Measurements from ENCODE around the gene CHFR.
"Not testable (repeated sequence)": the region's sequence is repeated elsewhere in the genome, so short reads cannot be mapped to it uniquely, and the experiment has no call there.

CHFR gene

GRCh38 chr12:132814232-132814631, 73.2 kb downstream of the CHFR start:
- Histone ChIP-seq H3K4me1 (peaks cover 13% of the 10 kb centered on the region), H3K36me3 (peaks cover 86% of the 10 kb centered on the region), H3K9me3 (peaks cover 29% of the 10 kb centered on the region; the same call in 1 of the 2 replicates), H3K27ac (no peak overlapping the region), H3K9ac (no peak overlapping the region), H3K4me2 (no peak overlapping the region), H3K4me3 (no peak overlapping the region), H3K27me3 (no peaks in the 10 kb centered on the region), H4K20me1 (0 out of 2 replicates have a peak, but pooled peaks cover 12% of the 10 kb centered on the region)
- TF ChIP-seq Cebpa-rat (IDR thresholded peaks at IDR 0.05): no peak

- Histone ChIP-seq H3K27me3 (no peaks in the 10 kb centered on the region), H3K4me1 (peaks cover 5% of the 10 kb centered on the region), H3K27ac (no peak overlapping the region), H3K9ac (no peak overlapping the region), H3K4me2 (no peak overlapping the region), H3K36me3 (peaks cover 86% of the 10 kb centered on the region), H3K9me3 (peaks cover 29% of the 10 kb centered on the region; the same call in 1 of the 2 replicates), H3K4me3 (no peak overlapping the region), H4K20me1 (peaks cover 14% of the 10 kb centered on the region; the same call in 1 of the 2 replicates)
- no peak for TF ChIP-seq Cebpa-rat (IDR thresholded peaks at IDR 0.05)
Measured at GRCh38 chr12:132813443-132813842, 74.0 kb downstream of the CHFR start.

- Histone ChIP-seq H3K4me1 (no peaks in the 10 kb centered on the region), H3K4me3 (no peak overlapping the region), H3K36me3 (peaks cover 86% of the 10 kb centered on the region), H3K9me3 (peaks cover 29% of the 10 kb centered on the region; the same call in 1 of the 2 replicates), H4K20me1 (peaks cover 17% of the 10 kb centered on the region; the same call in 1 of the 2 replicates), H3K27me3 (no peaks in the 10 kb centered on the region), H3K27ac (no peak overlapping the region), H3K9ac (no peak overlapping the region), H3K4me2 (no peak overlapping the region)
- no peak for TF ChIP-seq Cebpa-rat (IDR thresholded peaks at IDR 0.05)
Measured at GRCh38 chr12:132812631-132813305, 74.6 kb downstream of the CHFR start.

GRCh38 chr12:132809391-132809790, 78.0 kb downstream of the CHFR start:
- Histone ChIP-seq H3K36me3 (peaks cover 89% of the 10 kb centered on the region), H3K9me3 (peaks cover 29% of the 10 kb centered on the region; the same call in 1 of the 2 replicates), H4K20me1 (peaks cover 36% of the 10 kb centered on the region)
- H3K27me3 ChIP-seq, H3K4me1 ChIP-seq, H3K27ac ChIP-seq, H3K9ac ChIP-seq, H3K4me3 ChIP-seq, H3K4me2 ChIP-seq: not testable (repeated sequence)

GRCh38 chr12:132807295-132808092, 79.9 kb downstream of the CHFR start:
- TF ChIP-seq Cebpa-rat (IDR thresholded peaks at IDR 0.05): no peak
- Histone ChIP-seq H4K20me1 (peaks cover 52% of the 10 kb centered on the region), H3K9me3 (peaks cover 20% of the 10 kb centered on the region; the same call in 1 of the 2 replicates), H3K27me3 (no peaks in the 10 kb centered on the region), H3K36me3 (peaks cover 91% of the 10 kb centered on the region), H3K4me2 (no peak overlapping the region), H3K4me3 (no peak overlapping the region), H3K4me1 (no peaks in the 10 kb centered on the region), H3K27ac (no peak overlapping the region), H3K9ac (no peak overlapping the region)

- no peaks in the 10 kb centered on the region for H3K4me1 ChIP-seq
- no peak overlapping the region for H3K27ac ChIP-seq
- no peak overlapping the region for H3K4me3 ChIP-seq
- H3K9ac ChIP-seq: no peak overlapping the region
- H4K20me1 ChIP-seq: peaks cover 52% of the 10 kb centered on the region
- H3K4me2 ChIP-seq: no peak overlapping the region
- peaks cover 90% of the 10 kb centered on the region for H3K36me3 ChIP-seq
- TF ChIP-seq Cebpa-rat (IDR thresholded peaks at IDR 0.05): no peak
- H3K9me3 ChIP-seq: peaks cover 13% of the 10 kb centered on the region; the same call in 1 of the 2 replicates
- no peaks in the 10 kb centered on the region for H3K27me3 ChIP-seq
Measured at GRCh38 chr12:132806857-132807256, 80.5 kb downstream of the CHFR start.

GRCh38 chr12:132804426-132804861, 83.0 kb downstream of the CHFR start:
- H3K9ac ChIP-seq: no peak overlapping the region
- peaks cover 52% of the 10 kb centered on the region for H4K20me1 ChIP-seq
- no peaks in the 10 kb centered on the region for H3K9me3 ChIP-seq
- H3K27ac ChIP-seq: no peak overlapping the region
- H3K36me3 ChIP-seq: peaks cover 93% of the 10 kb centered on the region
- no peak overlapping the region for H3K4me3 ChIP-seq
- no peaks in the 10 kb centered on the region for H3K27me3 ChIP-seq
- TF ChIP-seq Cebpa-rat (IDR thresholded peaks at IDR 0.05): no peak
- H3K4me1 ChIP-seq: no peaks in the 10 kb centered on the region
- no peak overlapping the region for H3K4me2 ChIP-seq

- no peaks in the 10 kb centered on the region for H3K27me3 ChIP-seq
- no peak overlapping the region for H3K4me3 ChIP-seq
- no peak overlapping the region for H3K27ac ChIP-seq
- H3K9ac ChIP-seq: no peak overlapping the region
- peaks cover 52% of the 10 kb centered on the region for H4K20me1 ChIP-seq
- H3K4me2 ChIP-seq: no peak overlapping the region
- H3K9me3 ChIP-seq: no peaks in the 10 kb centered on the region
- peaks cover 96% of the 10 kb centered on the region for H3K36me3 ChIP-seq
- no peaks in the 10 kb centered on the region for H3K4me1 ChIP-seq
- TF ChIP-seq Cebpa-rat (IDR thresholded peaks at IDR 0.05): no peak
Measured at GRCh38 chr12:132803888-132804287, 83.5 kb downstream of the CHFR start.

GRCh38 chr12:132803125-132803524, 84.3 kb downstream of the CHFR start:
- Histone ChIP-seq H3K9ac (no peak overlapping the region), H3K27ac (no peak overlapping the region), H3K36me3 (peaks cover 96% of the 10 kb centered on the region), H3K4me1 (no peaks in the 10 kb centered on the region), H3K9me3 (no peaks in the 10 kb centered on the region), H3K4me3 (no peak overlapping the region), H3K4me2 (no peak overlapping the region), H4K20me1 (peaks cover 47% of the 10 kb centered on the region), H3K27me3 (no peaks in the 10 kb centered on the region)
- no peak for TF ChIP-seq Cebpa-rat (IDR thresholded peaks at IDR 0.05)

- Histone ChIP-seq H3K36me3 (peaks cover 98% of the 10 kb centered on the region), H3K9me3 (no peaks in the 10 kb centered on the region), H3K27ac (no peak overlapping the region), H3K4me3 (no peak overlapping the region), H3K4me2 (no peak overlapping the region), H3K4me1 (no peaks in the 10 kb centered on the region), H3K9ac (no peak overlapping the region), H4K20me1 (peaks cover 45% of the 10 kb centered on the region), H3K27me3 (no peaks in the 10 kb centered on the region)
- TF ChIP-seq Cebpa-rat (IDR thresholded peaks at IDR 0.05): no peak
Measured at GRCh38 chr12:132801741-132802140, 85.7 kb downstream of the CHFR start.

Data from BLaER1 (cell line).